SJSA1 (cell line): Measurements from ENCODE around the gene NIPA2. TPM values are rescaled to one million over a fixed set of nuclear protein-coding genes. Genes with fewer than 3 reads are reported as not detected.

Source experiments
- DNase-seq, 2 experiments: peaks; one replicate each; pipeline ENCODE4 v3.0.0-alpha.2; 2015 to 2020; ENCODE audit warnings: low spot score in 2 of 2, low read depth in 1 of 2
- H3K27ac ChIP-seq: fragments of 250-450 bp; sonication (Bioruptor Pico); 2 replicates; pipeline ENCODE4 v1.5.1; 2020; ENCODE audit warnings: mild to moderate bottlenecking, moderate library complexity
- H3K27me3 ChIP-seq: fragments of 250-450 bp; sonication (Bioruptor Pico); replicated peaks from 2 replicates; pipeline ENCODE4 v1.5.1; 2020; ENCODE audit warnings: mild to moderate bottlenecking, moderate library complexity
- H3K36me3 ChIP-seq: fragments of 250-450 bp; sonication (Bioruptor Pico); 2 replicates; pipeline ENCODE4 v1.5.1; 2020; ENCODE audit warnings: mild to moderate bottlenecking
- H3K4me1 ChIP-seq: fragments of 250-450 bp; sonication (Bioruptor Pico); replicated peaks from 2 replicates; pipeline ENCODE4 v1.6.1; 2021; ENCODE audit warnings: mild to moderate bottlenecking
- H3K4me3 ChIP-seq: fragments of 250-450 bp; sonication (Bioruptor Pico); 2 replicates; pipeline ENCODE4 v1.5.1; 2020; ENCODE audit warnings: mild to moderate bottlenecking
- H3K9me3 ChIP-seq: fragments of 250-450 bp; sonication (Bioruptor Pico); replicated peaks from 2 replicates; pipeline ENCODE4 v1.5.1; 2020; ENCODE audit warnings: mild to moderate bottlenecking
- total RNA-seq: library from RNA; depleted of rRNA; stranded (reverse); fragments of >200 nt; shearing (Covaris generic); gene quantifications from 2 replicates; pipeline ENCODE4 v1.2.3, GENCODE V29; 2014

The NIPA2 gene
- total RNA-seq, 1 experiment from 2014 or later = 217 TPM

GRCh38 chr15:22874256-22874655 is 35.8 kb downstream of the NIPA2 start:
- DNase-seq = no peak
- no peak overlapping the region for H3K4me3 ChIP-seq
- peaks cover 66% of the 10 kb centered on the region for H3K36me3 ChIP-seq
- no peak overlapping the region for H3K27ac ChIP-seq
- H3K27me3 ChIP-seq = no peaks in the 10 kb centered on the region
- no peaks in the 10 kb centered on the region for H3K9me3 ChIP-seq
- H3K4me1 ChIP-seq = peaks cover 56% of the 10 kb centered on the region

DNA sequence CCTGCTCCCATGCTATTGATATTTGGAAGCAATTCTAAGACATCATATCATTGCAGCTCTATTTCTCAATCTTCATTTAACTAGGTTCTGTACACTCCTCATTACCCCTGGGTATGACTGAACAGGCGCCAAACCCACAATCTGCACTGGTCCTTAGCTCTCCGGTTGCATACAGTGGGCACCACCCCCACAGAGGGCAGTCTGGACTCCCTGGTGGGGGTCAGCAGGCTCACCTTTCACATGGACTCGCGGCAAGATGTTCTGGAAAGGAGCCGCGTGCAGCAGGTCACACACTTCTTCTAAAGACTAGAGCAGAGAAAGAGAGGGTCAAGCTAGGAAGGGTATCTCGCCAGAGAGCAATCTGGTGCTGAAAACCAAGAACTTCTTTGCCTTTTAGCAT is 36.5 kb downstream of the NIPA2 start:
- Histone ChIP-seq H3K36me3 (peaks cover 60% of the 10 kb centered on the region), H3K27me3 (no peaks in the 10 kb centered on the region), H3K9me3 (no peaks in the 10 kb centered on the region), H3K27ac (no peak overlapping the region), H3K4me1 (peaks cover 56% of the 10 kb centered on the region), H3K4me3 (no peak overlapping the region)
- no peak for DNase-seq

GRCh38 chr15:22877117-22877516 is 38.7 kb downstream of the NIPA2 start:
- DNase-seq = no peak
- Histone ChIP-seq H3K36me3 (peaks cover 56% of the 10 kb centered on the region), H3K27ac (no peak overlapping the region), H3K4me3 (no peak overlapping the region), H3K9me3 (no peaks in the 10 kb centered on the region), H3K27me3 (no peaks in the 10 kb centered on the region), H3K4me1 (peaks cover 56% of the 10 kb centered on the region)

GRCh38 chr15:22877607-22878006 is 39.1 kb downstream of the NIPA2 start:
- Histone ChIP-seq H3K4me1 (peaks cover 51% of the 10 kb centered on the region), H3K9me3 (no peaks in the 10 kb centered on the region), H3K27ac (no peak overlapping the region), H3K36me3 (peaks cover 57% of the 10 kb centered on the region), H3K4me3 (no peak overlapping the region), H3K27me3 (no peaks in the 10 kb centered on the region)
- DNase-seq = no peak

DNA sequence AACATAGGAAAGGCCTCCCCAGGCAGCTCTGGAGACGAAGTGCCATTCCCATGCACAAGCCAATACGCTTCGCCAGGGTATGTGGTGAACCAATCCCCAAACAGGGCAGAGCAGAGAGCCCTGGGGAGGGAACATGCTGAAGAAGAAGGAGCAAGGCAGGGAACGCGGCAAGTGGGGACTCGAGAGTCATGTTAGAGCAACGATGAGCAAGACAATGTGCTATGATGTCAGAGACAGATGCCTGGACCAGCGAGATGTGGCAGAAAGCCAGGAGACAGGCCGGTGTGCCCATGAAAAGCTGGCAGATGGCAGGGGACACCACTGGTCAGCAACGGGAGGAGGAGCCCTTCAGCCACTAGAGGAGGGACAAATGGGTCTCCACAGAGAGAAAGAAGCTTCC is 39.6 kb downstream of the NIPA2 start:
- peaks cover 60% of the 10 kb centered on the region for H3K36me3 ChIP-seq
- peaks cover 47% of the 10 kb centered on the region for H3K4me1 ChIP-seq
- no peaks in the 10 kb centered on the region for H3K27me3 ChIP-seq
- peak in 1 of 2 experiments; percentile 44 for DNase-seq
- no peak overlapping the region for H3K27ac ChIP-seq
- H3K4me3 ChIP-seq = no peak overlapping the region
- H3K9me3 ChIP-seq = no peaks in the 10 kb centered on the region

DNA sequence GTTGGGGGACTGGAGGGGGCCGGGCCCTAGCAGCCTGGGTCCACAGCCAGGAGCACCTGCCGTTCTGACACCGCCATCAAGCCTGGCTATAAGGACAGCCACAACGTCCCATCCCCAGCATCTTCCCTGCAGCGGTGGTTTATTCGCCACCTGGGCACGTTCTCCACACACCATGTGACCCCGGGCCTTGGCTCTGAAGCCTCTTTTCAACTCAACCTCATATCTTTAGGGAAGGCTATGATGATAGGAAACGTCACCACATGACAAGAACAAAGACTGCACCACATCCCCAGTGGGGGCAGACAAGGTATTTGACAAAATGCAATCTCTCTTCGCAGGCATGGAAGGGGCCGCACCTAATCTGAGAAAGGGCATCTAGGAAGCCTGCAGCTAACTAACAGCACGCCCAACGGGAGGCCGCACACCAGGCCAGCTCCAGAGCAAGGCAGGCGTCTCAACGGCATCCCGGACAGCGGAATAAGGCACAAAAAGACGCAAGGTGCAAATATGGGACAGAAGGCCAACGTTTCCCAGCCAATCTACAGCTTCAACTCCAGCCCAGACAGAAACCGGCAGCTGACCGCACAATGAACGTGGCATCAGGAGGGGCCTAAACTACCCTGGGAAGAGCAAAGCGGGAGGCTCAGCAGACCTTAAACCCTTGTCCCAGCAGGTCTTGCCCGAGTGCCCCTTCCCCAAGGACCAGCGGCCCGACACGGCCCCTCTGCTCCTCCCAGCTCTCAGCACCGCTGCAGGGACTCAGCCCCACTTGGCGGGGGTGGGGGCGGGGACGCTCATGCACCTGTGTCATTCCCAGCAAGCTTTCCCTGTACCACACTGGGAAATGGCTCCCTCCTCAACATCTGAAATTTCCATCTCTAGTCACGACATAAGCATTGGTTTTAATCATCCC is 41.9 kb downstream of the NIPA2 start:
- Histone ChIP-seq H3K9me3 (no peaks in the 10 kb centered on the region), H3K27ac (no peak overlapping the region), H3K36me3 (peaks cover 40% of the 10 kb centered on the region), H3K4me1 (peaks cover 38% of the 10 kb centered on the region), H3K27me3 (no peaks in the 10 kb centered on the region), H3K4me3 (no peak overlapping the region)
- peak in 1 of 2 experiments; percentile 40 for DNase-seq

- no peaks in the 10 kb centered on the region for H3K27me3 ChIP-seq
- H3K4me1 ChIP-seq = peaks cover 30% of the 10 kb centered on the region
- H3K4me3 ChIP-seq = no peak overlapping the region
- H3K36me3 ChIP-seq = peaks cover 45% of the 10 kb centered on the region
- no peaks in the 10 kb centered on the region for H3K9me3 ChIP-seq
- no peak for DNase-seq
- no peak overlapping the region for H3K27ac ChIP-seq
Observed at GRCh38 chr15:22880981-22881738, 42.7 kb downstream of the NIPA2 start.

DNA sequence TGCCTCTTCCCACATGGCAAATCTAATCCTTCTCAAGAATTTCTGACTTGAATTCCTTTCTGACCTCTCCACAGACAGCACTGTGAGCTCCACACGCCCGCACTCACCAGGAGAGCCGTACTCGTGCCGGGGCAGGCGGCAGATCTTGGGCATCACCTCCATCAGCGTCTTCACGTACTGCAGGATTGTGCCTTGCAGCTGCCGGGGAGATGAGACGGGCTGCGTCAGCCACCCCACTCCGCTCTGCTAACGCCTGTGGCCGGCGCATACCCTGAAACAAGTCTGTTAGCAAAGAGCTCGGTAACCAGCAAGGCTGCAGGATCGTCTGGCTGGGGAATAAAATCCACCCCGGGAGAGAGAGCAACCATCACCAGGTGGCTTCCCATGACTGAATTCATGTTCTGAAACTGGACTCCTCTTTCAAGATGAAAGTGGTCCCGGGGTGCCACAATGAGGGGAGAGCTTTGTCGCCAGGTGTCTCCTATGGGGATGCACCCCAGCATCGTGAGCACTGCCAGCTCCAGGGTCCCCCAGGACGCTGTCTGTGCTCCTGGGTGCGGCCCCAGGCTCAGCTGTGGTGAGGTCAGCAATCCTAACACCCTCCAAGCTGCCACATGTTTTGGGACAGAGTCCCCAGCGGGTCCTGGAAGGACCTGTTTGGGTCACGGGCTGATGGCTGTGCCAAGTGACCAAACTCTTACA is 43.4 kb downstream of the NIPA2 start:
- Histone ChIP-seq H3K36me3 (peaks cover 47% of the 10 kb centered on the region), H3K27me3 (no peaks in the 10 kb centered on the region), H3K4me1 (peaks cover 24% of the 10 kb centered on the region), H3K4me3 (no peak overlapping the region), H3K9me3 (no peaks in the 10 kb centered on the region), H3K27ac (no peak overlapping the region)
- DNase-seq = no peak

DNA sequence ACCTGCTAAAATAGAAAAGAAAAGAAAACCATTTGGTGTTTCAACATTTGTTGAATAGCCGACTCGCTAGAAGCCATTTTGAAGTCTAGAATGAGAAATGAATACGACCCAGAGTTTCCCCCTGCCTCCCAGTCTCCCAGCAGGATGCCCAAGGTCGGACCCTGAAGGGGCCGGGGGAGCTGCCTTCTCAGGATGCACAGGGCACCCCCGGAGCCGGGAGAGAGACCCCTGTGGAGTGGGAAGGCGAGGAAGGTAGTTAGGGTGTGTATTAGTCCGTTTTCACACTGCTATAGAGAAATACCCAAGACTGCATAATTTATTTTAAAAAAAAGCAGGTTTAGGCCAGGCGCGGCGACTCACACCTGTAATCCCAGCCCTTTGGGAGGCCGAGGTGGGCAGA is 44.7 kb downstream of the NIPA2 start:
- peak in 1 of 2 experiments; percentile 36 for DNase-seq
- Histone ChIP-seq H3K4me3 (no peak overlapping the region), H3K27ac (no peak overlapping the region), H3K27me3 (no peaks in the 10 kb centered on the region), H3K4me1 (peaks cover 27% of the 10 kb centered on the region), H3K36me3 (peaks cover 34% of the 10 kb centered on the region), H3K9me3 (no peaks in the 10 kb centered on the region)

GRCh38 chr15:22884344-22884743 is 45.9 kb downstream of the NIPA2 start:
- Histone ChIP-seq H3K36me3 (peaks cover 34% of the 10 kb centered on the region), H3K27ac (no peak overlapping the region), H3K4me3 (no peak overlapping the region), H3K27me3 (no peaks in the 10 kb centered on the region), H3K4me1 (peaks cover 31% of the 10 kb centered on the region), H3K9me3 (no peaks in the 10 kb centered on the region)
- peak in 1 of 2 experiments; percentile 57 for DNase-seq

DNA sequence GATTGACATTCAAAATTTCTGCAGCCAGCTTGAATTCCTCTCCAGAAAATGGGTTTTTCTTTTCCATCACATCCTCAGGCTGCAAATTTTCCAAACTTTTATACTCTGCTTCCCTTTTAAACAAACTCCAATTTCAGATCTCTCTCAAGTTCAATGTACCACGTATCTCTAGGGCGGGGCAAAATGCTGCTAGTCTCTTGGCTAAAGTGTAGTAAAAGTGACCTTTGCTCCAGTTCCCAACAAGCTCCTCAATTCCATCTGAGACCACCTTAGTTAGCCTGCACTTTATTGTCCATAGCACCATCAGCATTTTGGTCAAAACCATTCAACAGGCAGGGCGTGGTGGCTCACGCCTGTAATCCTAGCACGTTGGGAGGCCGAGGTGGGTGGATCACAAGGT is 46.7 kb downstream of the NIPA2 start:
- Histone ChIP-seq H3K9me3 (no peaks in the 10 kb centered on the region), H3K27me3 (no peaks in the 10 kb centered on the region), H3K36me3 (peaks cover 34% of the 10 kb centered on the region), H3K4me3 (no peak overlapping the region), H3K27ac (no peak overlapping the region), H3K4me1 (peaks cover 31% of the 10 kb centered on the region)
- no peak for DNase-seq

GRCh38 chr15:22887157-22887951 is 48.9 kb downstream of the NIPA2 start:
- no peaks in the 10 kb centered on the region for H3K9me3 ChIP-seq
- peaks cover 31% of the 10 kb centered on the region for H3K4me1 ChIP-seq
- H3K27ac ChIP-seq = peak overlapping the region; percentile 56
- no peak overlapping the region for H3K4me3 ChIP-seq
- peak; percentile 61 to 80 for DNase-seq
- H3K27me3 ChIP-seq = no peaks in the 10 kb centered on the region
- H3K36me3 ChIP-seq = peaks cover 24% of the 10 kb centered on the region
